Measurements from ENCODE around the gene STK10. TPM values are rescaled to one million over a fixed set of nuclear protein-coding genes. Genes with fewer than 3 reads are reported as not detected.
A peak's percentile ranks its signal among the peaks of the same experiment; 100 is the strongest.

The STK10 gene
- total RNA-seq, 3 donors from 2014 or later: 17.1 to 32.5 (median 23.3) TPM

GRCh38 chr5:172093559-172093958, 94.5 kb downstream of the STK10 start:
- intact Hi-C loops (cut with DNase I; ENCODE audit: low total_unique reads): no loop called here
- no peaks in the 10 kb centered on the region for H3K4me1 ChIP-seq
- no peaks in the 10 kb centered on the region for H3K36me3 ChIP-seq
- TF ChIP-seq POLR2AphosphoS5 (IDR thresholded peaks at IDR 0.05) (no peak), CTCF (IDR thresholded peaks at IDR 0.05) (no peak), POLR2A (IDR thresholded peaks at IDR 0.05) (no peak)
- H3K9me3 ChIP-seq: no peaks in the 10 kb centered on the region
- H3K27ac ChIP-seq: no peak overlapping the region
- peak in 1 of 2 donors; percentile 28 for DNase-seq (ENCODE audit: low spot score in 2 of 2)
- H3K4me3 ChIP-seq: no peak overlapping the region
- no peaks in the 10 kb centered on the region for H3K27me3 ChIP-seq

GRCh38 chr5:172091956-172092732, 95.9 kb downstream of the STK10 start:
- Histone ChIP-seq H3K36me3 (no peaks in the 10 kb centered on the region), H3K9me3 (no peaks in the 10 kb centered on the region), H3K4me3 (no peak overlapping the region), H3K4me1 (no peaks in the 10 kb centered on the region), H3K27me3 (no peaks in the 10 kb centered on the region), H3K27ac (no peak overlapping the region)
- peak in 1 of 2 donors; percentile 14 for DNase-seq (ENCODE audit: low spot score in 2 of 2)
- intact Hi-C loops (cut with DNase I; ENCODE audit: low total_unique reads): no loop called here
- TF ChIP-seq CTCF (IDR thresholded peaks at IDR 0.05) (no peak), POLR2A (IDR thresholded peaks at IDR 0.05) (no peak), POLR2AphosphoS5 (IDR thresholded peaks at IDR 0.05) (no peak)

GRCh38 chr5:172090976-172091547, 97.0 kb downstream of the STK10 start:
- Histone ChIP-seq H3K9me3 (no peaks in the 10 kb centered on the region), H3K36me3 (no peaks in the 10 kb centered on the region), H3K4me3 (no peak overlapping the region), H3K27ac (no peak overlapping the region), H3K4me1 (no peaks in the 10 kb centered on the region), H3K27me3 (no peaks in the 10 kb centered on the region)
- no peak for DNase-seq (ENCODE audit: low spot score in 2 of 2)
- intact Hi-C loops (cut with DNase I; ENCODE audit: low total_unique reads): no loop called here
- no peak for TF ChIP-seq POLR2A (IDR thresholded peaks at IDR 0.05)

GRCh38 chr5:172089298-172090117, 98.5 kb downstream of the STK10 start:
- no peak overlapping the region for H3K4me3 ChIP-seq
- H3K27me3 ChIP-seq: no peaks in the 10 kb centered on the region
- DNase-seq (ENCODE audit: low spot score in 2 of 2): no peak
- H3K36me3 ChIP-seq: no peaks in the 10 kb centered on the region
- intact Hi-C loops (cut with DNase I; ENCODE audit: low total_unique reads): no loop called here
- no peak for TF ChIP-seq POLR2A (IDR thresholded peaks at IDR 0.05)
- TF ChIP-seq POLR2AphosphoS5 (IDR thresholded peaks at IDR 0.05): no peak
- no peak for TF ChIP-seq CTCF (IDR thresholded peaks at IDR 0.05)
- no peaks in the 10 kb centered on the region for H3K9me3 ChIP-seq
- no peak overlapping the region for H3K27ac ChIP-seq
- no peaks in the 10 kb centered on the region for H3K4me1 ChIP-seq

GRCh38 chr5:172088801-172089200, 99.2 kb downstream of the STK10 start:
- DNase-seq (ENCODE audit: low spot score in 2 of 2): no peak
- H3K4me3 ChIP-seq: no peak overlapping the region
- H3K9me3 ChIP-seq: no peaks in the 10 kb centered on the region
- H3K27me3 ChIP-seq: no peaks in the 10 kb centered on the region
- H3K4me1 ChIP-seq: no peaks in the 10 kb centered on the region
- TF ChIP-seq POLR2AphosphoS5 (IDR thresholded peaks at IDR 0.05) (no peak), CTCF (IDR thresholded peaks at IDR 0.05) (no peak), POLR2A (IDR thresholded peaks at IDR 0.05) (no peak)
- H3K36me3 ChIP-seq: no peaks in the 10 kb centered on the region
- intact Hi-C loops (cut with DNase I; ENCODE audit: low total_unique reads): no loop called here
- H3K27ac ChIP-seq: no peak overlapping the region

All from breast epithelium (tissue), 4 donors.